ENCODE measurements around the gene CERS1.

DNA sequence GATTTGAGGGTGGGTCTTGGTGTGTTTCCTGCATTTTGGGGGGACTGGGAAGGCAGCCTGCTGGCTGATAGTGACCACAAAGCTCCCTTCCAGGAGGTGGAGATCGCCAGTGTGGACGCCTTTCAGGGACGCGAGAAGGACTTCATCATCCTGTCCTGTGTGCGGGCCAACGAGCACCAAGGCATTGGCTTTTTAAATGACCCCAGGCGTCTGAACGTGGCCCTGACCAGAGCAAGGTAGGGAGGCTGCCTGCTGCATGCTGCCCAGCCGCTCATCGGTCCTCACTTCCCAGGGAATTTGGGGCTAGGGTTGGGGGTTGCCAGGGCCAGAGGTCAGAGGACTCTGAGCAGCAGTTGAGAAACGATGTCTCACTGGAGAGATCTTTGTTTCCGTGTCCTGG lies 34.0 kb downstream of the CERS1 start:
- TF ChIP-seq, protein P1, sequence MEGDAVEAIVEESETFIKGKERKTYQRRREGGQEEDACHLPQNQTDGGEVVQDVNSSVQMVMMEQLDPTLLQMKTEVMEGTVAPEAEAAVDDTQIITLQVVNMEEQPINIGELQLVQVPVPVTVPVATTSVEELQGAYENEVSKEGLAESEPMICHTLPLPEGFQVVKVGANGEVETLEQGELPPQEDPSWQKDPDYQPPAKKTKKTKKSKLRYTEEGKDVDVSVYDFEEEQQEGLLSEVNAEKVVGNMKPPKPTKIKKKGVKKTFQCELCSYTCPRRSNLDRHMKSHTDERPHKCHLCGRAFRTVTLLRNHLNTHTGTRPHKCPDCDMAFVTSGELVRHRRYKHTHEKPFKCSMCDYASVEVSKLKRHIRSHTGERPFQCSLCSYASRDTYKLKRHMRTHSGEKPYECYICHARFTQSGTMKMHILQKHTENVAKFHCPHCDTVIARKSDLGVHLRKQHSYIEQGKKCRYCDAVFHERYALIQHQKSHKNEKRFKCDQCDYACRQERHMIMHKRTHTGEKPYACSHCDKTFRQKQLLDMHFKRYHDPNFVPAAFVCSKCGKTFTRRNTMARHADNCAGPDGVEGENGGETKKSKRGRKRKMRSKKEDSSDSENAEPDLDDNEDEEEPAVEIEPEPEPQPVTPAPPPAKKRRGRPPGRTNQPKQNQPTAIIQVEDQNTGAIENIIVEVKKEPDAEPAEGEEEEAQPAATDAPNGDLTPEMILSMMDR (IDR thresholded peaks at IDR 0.05): no peak
- TF ChIP-seq POLR2A (IDR thresholded peaks at IDR 0.05): no peak
- TF ChIP-seq EP300 (IDR thresholded peaks at IDR 0.05): no peak
